ENCODE results near the gene ERMP1.

The ERMP1 gene

DNA sequence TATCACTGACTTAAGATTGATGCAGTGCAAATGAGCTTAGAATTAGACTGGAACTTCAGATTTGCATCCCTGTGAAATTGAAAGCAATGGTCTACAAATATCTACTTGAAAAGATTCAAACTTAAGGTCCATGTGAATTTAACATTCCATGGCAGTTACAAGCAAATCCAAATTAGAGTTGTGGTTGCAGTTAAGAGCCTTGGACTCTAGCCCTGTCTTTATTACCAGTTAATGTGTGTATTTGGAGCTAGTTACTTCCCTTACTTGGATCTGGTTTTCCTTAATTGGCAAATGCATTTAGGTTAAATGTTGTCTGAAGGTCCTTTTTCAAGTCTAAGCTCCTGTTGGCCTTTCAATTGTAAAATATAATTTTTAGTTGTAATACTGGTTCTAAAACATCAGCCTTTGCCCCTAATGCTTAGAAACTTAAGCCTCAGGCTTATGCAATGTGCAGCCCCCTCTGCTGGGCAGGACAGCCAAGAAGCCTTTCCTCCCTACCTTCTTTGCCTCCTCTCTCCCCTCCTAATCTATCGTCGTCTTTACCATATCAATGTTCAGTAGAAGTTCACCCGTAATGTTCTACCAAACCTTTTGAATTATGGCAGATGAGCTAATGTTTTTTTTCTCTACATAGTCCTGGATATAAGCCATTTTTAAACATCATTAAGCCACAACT lies 59.5 kb downstream of the ERMP1 start:
- no peak for DNase-seq

GRCh38 chr9:5767968-5768932 lies 64.7 kb downstream of the ERMP1 start:
- DNase-seq, result no peak

DNA sequence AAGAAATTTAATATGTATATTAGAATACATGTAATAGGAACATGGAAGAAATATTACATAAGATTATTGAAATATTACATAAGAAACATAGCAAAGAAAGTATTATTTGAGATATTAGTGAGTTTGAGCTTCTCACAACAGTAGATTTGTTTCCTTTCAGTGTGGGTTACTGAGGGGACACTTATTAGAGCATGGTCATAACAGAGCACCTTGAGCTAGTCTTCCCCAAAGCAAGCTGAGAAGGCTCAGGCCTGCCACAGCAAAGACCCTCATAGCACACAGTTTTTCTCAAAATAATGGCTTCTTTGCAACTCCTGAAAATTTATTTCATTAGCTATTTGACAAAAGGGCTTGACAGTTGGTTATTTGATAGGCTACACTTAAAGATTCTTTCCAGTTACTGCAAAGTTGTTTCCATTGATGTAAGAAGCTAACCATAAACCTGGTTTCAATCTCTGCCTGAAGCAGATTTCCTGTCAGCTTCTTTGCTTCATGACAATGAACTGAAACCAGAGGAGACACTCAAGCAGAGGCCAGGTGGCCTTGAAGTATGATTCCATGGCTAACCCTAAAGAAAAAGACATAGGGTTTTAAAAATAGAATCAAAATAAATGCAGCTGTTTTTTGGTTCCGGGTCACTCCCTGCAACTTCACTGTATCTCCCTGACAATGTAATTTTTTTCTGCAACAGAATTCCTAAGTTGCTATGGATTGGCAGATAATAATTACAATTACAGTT lies 68.6 kb downstream of the ERMP1 start:
- no peak for DNase-seq

- DNase-seq, result no peak
These were observed 70.5 kb downstream of the ERMP1 start for GRCh38 chr9:5762421-5762820.

GRCh38 chr9:5760338-5760737 lies 72.6 kb downstream of the ERMP1 start:
- DNase-seq, result no peak

- DNase-seq, result no peak
These were observed 76.3 kb downstream of the ERMP1 start for GRCh38 chr9:5756633-5757032.

DNA sequence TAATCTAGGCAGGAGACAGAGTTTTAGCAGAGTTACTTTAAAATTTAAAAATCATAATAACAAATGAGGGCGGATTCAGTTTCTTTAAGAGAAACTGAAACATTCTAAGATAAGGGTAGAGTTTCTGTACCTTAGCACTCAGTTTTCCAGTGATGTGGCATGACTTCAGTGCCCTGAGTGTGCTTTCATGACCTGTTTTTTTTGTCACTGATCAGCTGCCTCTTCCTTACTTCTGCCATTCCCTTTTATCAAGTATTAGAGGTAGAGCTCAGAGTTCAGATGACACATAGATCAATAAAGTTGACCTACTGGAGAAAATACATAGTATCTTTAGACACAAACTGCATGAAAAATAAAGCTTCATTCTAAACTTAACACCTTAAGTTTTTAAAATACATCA lies 82.3 kb downstream of the ERMP1 start:
- DNase-seq, result no peak

GRCh38 chr9:5749306-5749705 lies 83.6 kb downstream of the ERMP1 start:
- DNase-seq, result no peak

- DNase-seq, result no peak
These were observed 84.5 kb downstream of the ERMP1 start for GRCh38 chr9:5748438-5748837.

DNA sequence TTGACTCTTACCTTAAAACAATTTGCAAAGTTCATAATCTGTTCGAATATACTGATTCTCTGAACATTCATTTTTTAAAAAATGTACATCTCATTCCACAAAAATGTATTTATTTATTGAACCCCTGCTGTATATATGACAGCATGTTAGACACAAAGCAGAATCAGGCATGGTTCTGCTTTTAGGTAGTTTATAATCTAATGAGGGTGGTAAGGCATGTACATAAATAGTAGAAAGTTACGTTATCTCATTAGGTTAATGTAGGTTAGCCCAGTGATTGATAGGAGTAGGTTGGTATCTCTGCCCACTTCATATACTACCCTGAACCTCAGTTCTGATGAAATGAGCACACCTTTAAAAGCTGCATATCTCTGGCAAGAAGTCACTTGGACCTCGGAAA lies 89.8 kb downstream of the ERMP1 start:
- no peak for DNase-seq

- no peak for DNase-seq
These were observed 96.2 kb downstream of the ERMP1 start for GRCh38 chr9:5736563-5737346.

DNA sequence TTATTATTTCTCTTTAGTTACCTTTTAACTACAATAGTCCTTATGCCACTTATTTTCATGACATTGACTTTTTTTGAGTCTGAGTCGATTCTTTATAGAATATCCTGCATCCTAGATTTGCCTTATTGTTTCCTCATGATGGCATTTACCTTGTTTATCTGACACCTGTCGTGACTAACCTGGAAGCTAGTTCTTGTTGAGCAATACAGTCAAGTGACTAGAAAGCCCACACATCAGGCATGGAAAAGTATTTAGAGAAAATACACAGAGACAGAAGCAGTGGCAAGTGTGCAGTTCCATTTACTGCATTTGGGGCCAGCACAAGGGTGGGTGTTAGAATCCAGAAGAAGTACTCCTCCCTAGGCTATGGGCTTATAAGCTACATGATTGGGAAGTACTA lies 97.8 kb downstream of the ERMP1 start:
- no peak for DNase-seq

Measured in DMS 273 treated with DMSO at 0.1 percent for 48 hours (cell line).